Measurements from ENCODE around the gene NEUROD6.

Gene NEUROD6

DNA sequence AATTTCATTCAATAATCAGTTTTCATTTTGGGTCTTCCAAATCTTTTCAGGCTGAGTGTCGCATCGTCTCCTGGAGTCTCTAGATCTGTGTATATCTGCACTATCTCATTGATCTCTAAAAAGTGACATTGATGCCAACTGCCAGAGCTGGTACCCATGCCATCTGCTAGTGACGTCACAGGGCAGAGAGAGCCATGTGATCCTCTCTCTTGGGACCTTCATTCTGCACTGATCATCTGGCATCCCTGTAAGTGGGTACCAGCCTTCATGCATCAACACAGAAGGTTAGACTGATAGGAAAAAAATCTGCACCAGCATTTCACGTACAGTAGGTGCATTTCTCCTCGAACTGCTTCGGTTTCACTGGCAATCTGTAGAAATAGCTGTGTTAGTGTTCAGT lies at the start of gene NEUROD6:
Gene NEUROD6 (minus strand): TSS at position 124 of the 400 bp plus-strand sequence. CDS start 1,458 bp downstream, outside the sequence.
- DNase-seq = no peak

DNA sequence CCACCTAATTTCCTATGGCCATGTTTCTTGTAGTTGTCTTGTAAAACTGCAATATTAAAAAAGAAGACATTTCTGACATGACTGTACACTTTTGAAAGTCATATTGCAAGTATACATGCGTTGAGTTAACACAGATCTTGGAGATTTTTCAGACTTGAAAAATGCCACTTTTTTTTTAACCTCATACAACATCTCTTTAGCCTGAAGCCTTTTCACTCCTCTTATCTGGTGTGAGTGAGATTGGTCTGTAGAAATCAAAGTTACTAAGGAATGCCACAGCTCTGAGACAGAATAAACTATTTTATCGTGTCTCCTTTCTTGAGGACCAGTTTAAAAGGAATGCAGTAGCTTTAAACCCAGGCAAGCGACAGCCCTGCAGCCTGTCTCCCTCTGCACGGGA lies 43.9 kb upstream of the NEUROD6 start:
- no peak for DNase-seq

DNA sequence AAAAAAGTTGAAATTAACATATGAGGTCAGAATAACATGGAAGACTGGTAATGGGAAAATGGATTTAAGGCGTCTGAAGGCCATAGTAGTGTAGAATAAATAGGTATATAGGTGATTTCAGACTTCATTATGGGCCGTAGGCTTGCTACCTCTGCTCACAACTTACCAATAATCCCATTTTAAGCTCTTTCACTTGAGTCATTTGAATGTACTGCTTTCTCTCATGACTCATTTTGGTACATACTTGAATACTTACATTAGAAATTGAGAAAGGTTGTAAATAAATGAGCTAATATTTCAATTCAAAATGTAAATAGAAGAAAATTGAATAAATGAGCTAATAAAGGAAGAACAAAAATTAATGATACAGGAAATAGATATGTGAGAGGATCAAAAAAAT lies 42.2 kb upstream of the NEUROD6 start:
- DNase-seq = no peak

DNA sequence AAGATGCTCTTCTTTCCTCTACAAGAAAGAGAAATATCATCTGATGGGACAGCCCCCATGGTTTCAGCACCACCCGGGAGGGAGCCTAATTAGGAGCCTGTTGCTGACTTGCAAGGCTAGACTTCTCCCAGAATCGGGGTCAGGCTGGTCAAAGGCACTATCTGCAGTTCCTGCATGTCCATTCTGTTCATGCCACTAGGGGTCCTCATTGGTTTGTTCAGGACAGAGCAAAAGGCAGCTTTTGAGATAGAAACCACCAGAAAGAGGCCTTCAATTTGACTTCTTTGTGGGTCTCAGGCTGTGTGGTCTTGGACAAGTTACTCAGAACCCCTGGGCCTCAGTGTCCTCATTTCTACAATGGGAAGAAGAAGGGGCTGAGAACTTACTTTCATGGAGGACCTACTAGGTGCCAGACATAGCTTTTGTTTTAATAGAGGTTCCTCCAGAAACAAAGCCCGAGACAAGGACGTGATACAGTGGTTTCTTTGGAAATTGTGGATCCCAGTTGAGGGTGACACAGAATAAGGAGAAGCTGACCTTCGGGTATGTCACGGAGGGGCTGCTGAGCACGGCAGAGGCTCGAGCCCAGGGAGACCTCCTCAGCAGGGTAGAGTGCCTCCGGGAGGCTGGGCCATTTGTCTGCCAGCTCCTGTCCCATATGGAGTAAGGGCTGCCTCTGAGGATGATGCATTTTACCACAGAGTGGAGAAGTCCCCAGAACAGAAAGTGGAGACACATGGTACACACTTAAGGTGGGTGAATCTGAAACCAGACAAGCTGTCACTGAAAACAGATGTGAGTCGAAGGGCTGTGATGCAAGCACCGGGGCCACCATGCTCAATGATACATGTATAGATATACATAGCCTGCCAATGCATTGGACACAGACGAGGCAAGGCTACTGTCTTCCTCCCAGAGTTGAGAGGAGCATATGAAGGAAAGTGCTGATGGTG lies 33.1 kb upstream of the NEUROD6 start:
- peak; percentile 41 for DNase-seq

- DNase-seq = no peak
Observed at GRCh38 chr7:31372231-31372959, 31.9 kb upstream of the NEUROD6 start.

DNA sequence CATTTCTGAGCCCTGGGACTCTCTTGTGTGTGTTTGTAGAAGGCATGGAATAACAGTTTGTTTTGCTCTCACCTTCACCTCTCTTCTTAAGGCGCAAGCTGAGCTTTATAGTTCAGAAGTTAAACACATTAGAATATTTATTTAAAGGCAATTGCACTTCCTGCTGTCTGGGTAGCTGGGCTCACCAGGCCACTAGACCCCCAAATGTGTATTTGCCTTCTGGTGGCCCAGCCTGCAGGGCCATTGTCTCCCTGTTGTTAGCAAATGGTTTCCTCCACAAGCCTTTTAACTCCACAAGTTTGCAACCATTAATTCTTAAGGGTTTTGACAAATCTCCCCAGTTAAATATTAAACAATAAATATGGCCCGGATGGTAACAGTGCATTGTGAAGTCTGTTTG lies 31.1 kb upstream of the NEUROD6 start:
- no peak for DNase-seq

- no peak for DNase-seq
Observed at GRCh38 chr7:31370609-31371008, 30.1 kb upstream of the NEUROD6 start.

DNA sequence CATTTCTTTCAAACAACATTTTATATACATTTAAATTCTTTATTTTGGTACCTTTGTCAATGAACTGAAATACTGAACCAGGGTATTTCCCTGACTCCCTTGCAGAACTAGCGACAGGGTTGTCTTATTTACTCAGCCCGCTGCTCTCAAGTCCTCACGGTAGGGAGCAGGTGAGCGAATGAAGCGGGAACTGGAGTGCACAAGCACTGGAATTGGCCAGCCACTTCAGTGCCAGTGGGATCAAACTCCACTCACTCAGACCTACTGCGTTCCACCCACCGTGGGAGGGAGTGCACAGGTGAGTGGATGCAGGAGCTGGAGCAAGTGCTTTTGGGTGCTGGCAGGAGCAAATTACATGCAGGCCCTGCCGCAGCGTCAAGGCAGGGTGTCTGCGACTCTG lies 28.1 kb upstream of the NEUROD6 start:
- peak; percentile 2 for DNase-seq

DNA sequence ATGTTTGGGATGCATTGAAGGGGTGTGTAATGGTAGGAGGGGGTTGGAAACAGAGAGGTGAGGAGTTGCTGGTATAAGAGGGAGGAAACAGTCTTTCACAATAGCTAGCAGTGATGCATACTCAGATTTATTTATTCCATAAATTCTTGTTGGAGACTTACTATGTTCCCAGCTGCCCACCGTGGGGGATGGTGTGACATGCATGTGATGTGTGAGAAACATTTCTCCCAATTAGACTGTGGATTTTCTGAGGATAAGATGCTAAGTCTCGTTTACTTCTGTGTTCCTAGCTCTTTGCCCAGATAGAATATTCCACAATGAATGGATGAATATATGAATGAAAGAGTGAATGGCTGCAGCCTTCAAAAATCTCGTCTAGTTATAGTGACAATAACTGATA lies 23.0 kb upstream of the NEUROD6 start:
- DNase-seq = no peak

- no peak for DNase-seq
Observed at GRCh38 chr7:31363051-31363450, 22.5 kb upstream of the NEUROD6 start.

GRCh38 chr7:31362401-31362800 lies 21.9 kb upstream of the NEUROD6 start:
- no peak for DNase-seq

GRCh38 chr7:31358467-31358866 lies 17.9 kb upstream of the NEUROD6 start:
- DNase-seq = no peak

DNA sequence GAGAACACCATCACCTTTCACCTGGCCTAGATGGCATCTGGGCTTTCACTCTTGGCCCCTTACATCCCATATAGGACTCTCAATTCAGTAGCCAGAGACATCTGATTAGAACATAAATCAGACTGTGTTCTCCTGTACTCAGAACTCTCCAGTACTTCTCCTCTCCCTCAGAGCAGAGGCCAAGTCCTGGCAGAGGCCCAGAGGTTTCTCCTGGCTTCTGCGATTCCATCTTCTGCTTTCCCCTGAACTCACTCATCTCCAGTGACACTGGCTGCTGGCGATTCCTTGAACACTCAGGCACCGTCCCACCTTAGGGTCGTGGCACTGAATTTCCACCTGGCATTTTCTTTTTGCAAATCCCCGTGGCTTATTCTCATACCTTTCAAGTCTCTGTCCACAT lies 4.9 kb upstream of the NEUROD6 start:
- DNase-seq = no peak

- DNase-seq = no peak
Observed at GRCh38 chr7:31343516-31344305, 3.2 kb upstream of the NEUROD6 start.

GRCh38 chr7:31341141-31341540 lies 615 bp upstream of the NEUROD6 start:
- no peak for DNase-seq

- no peak for DNase-seq
Observed at GRCh38 chr7:31340051-31340450, 475 bp downstream of the NEUROD6 start.

- DNase-seq = no peak
Observed at GRCh38 chr7:31338706-31339105, 1.8 kb downstream of the NEUROD6 start.

DNA sequence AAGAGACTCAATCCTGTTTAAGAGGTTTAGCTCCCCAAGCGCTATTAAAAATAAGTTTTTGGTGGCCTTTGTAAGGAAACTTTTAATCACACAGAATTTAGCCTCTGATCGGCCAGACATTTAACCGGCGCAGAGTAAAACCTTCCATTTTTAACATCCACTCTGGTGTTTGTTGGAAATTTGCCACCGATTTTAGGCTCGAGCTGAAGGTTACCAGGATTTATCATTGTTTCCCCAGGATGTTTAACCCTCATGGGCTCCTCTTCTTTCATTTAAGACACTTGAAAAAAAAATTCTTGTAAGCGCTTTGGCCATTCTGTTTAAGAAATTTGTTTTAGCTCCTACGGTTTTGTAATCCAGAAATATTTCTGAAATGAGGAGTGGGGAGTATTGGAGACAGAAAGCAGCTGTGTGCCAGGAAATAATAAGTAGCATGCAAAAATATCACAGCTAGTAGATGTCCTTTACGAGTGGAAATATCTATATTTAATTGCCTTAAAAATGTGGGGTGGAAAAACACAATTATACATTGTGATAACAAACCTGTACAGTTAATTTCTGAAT lies 3.4 kb downstream of the NEUROD6 start:
- DNase-seq = no peak

DNA sequence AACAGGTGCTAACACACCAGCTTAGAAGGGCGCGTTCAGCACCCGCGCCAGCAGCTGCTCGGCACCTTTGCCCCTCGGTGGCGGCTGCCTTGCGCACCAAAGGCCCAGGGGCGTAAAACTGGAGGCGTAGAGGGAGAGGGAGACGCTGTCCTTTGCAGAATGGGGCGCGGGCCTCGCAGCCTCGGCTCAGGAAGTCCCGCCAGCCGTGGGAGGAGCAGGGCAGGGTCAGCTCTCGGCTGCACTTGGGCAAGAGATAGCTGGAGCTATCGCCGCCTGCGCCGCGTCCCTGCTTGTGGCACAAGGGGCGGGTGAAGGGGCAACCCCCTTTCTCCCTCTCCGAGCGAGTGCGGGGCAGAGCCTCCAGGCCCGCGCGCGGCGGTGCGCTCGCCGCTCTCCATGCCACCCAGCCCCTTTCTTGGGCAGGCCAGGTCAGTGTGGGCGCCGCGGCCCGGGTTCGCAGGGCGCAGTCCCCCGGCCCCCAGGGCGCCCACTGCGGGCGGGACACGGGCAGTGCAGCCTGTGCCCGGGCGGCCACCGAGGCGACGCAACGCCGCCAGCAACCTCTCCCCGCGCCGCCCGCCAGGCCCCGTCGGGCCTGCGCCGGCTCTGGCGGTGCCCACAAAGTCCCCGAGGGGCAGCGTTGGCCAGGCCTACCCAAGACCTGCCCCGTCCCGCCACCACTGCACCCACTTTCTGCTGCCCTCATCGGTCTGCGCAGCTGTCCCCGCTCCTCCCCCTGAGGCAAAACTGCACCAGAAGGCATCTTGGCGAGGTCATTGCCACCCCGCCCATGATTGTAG lies 4.1 kb downstream of the NEUROD6 start:
- DNase-seq = no peak

DNA sequence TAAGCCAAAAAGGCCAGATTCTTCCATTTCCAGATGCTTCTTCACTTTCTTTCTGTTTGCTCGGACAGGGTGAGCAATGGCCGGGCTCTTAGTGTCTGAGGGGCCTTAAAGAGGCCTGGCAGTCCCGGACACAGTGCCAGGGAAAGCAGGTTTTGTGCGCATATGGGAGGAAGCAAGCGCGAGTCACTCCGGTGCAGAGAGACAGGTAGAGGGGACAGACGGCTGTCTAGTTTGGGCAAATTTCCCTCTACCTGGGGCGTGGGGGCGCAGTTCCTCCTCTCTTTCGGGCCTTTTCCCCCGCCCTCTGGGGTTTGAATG lies 4.7 kb downstream of the NEUROD6 start:
- DNase-seq = no peak

GRCh38 chr7:31335161-31335856 lies 5.2 kb downstream of the NEUROD6 start:
- DNase-seq = no peak

GRCh38 chr7:31333291-31333690 lies 7.2 kb downstream of the NEUROD6 start:
- no peak for DNase-seq

All from NCI-H1092 treated with DMSO at 0.1 percent for 48 hours (cell line).